ENCODE results near the gene LAMB3.

The LAMB3 gene

GRCh38 chr1:209633335-209633997 lies 18.8 kb downstream of the LAMB3 start:
- no peak for DNase-seq

GRCh38 chr1:209630383-209631225 lies 21.6 kb downstream of the LAMB3 start:
- peak in 4 of 14 donors; percentile 34 to 47 (median 42) for DNase-seq

- DNase-seq, result peak in 5 of 14 donors; percentile 26 to 49 (median 34)
Measured at GRCh38 chr1:209629621-209630382, 22.4 kb downstream of the LAMB3 start.

- DNase-seq, result peak in 1 of 14 donors; percentile 11
Measured at GRCh38 chr1:209628618-209629299, 23.5 kb downstream of the LAMB3 start.

GRCh38 chr1:209627732-209628196 lies 24.5 kb downstream of the LAMB3 start:
- DNase-seq, result peak in 13 of 14 donors; percentile 4 to 81 (median 55)

- DNase-seq, result peak in 1 of 14 donors; percentile 13
Measured at GRCh38 chr1:209627027-209627731, 25.0 kb downstream of the LAMB3 start.

GRCh38 chr1:209626346-209627026 lies 25.7 kb downstream of the LAMB3 start:
- DNase-seq, result peak in 1 of 14 donors; percentile 11

- peak in 1 of 14 donors; percentile 11 for DNase-seq
Measured at GRCh38 chr1:209625791-209626285, 26.4 kb downstream of the LAMB3 start.

GRCh38 chr1:209624558-209625549 lies 27.4 kb downstream of the LAMB3 start:
- DNase-seq, result peak in 1 of 14 donors; percentile 9

- peak in 1 of 14 donors; percentile 50 for DNase-seq
Measured at GRCh38 chr1:209622841-209623829, 29.1 kb downstream of the LAMB3 start.

- no peak for DNase-seq
Measured at GRCh38 chr1:209621741-209622655, 30.2 kb downstream of the LAMB3 start.

GRCh38 chr1:209621286-209621685 lies 30.9 kb downstream of the LAMB3 start:
- no peak for DNase-seq

GRCh38 chr1:209620487-209620884 lies 31.7 kb downstream of the LAMB3 start:
- DNase-seq, result no peak

- no peak for DNase-seq
Measured at GRCh38 chr1:209619696-209620486, 32.3 kb downstream of the LAMB3 start.

GRCh38 chr1:209618756-209619420 lies 33.3 kb downstream of the LAMB3 start:
- DNase-seq, result peak in 7 of 14 donors; percentile 3 to 48 (median 13)

All from C1 segment of cervical spinal cord (tissue), 14 donors.